Upper lobe of right lung (tissue), 1 donor: ENCODE measurements around the gene OTOA. TPM values are rescaled to one million over a fixed set of nuclear protein-coding genes. Genes with fewer than 3 reads are reported as not detected.
"Not testable (repeated sequence)": the region's sequence is repeated elsewhere in the genome, so short reads cannot be mapped to it uniquely, and the experiment has no call there.

ENCODE experiments used
- ATAC-seq: fragments of 200-7000 bp; cut with Tn5 transposase; one replicate; pipeline ENCODE4 v1.9.1; 2020; ENCODE audit warnings: mild to moderate bottlenecking, moderate library complexity
- DNase-seq: peaks from one replicate; pipeline ENCODE4 v3.0.0-alpha.2; 2020
- H3K27ac ChIP-seq: fragments of 200-600 bp; one replicate; pipeline ENCODE4 v1.8.0; 2022
- H3K27me3 ChIP-seq: fragments of 200-600 bp; one replicate; pipeline ENCODE4 v1.8.0; 2022; ENCODE audit warnings: mild to moderate bottlenecking
- H3K36me3 ChIP-seq: fragments of 200-600 bp; one replicate; pipeline ENCODE4 v1.8.0; 2022
- H3K4me1 ChIP-seq: fragments of 200-600 bp; one replicate; pipeline ENCODE4 v1.8.0; 2022
- H3K4me3 ChIP-seq: fragments of 200-600 bp; one replicate; pipeline ENCODE4 v1.8.0; 2022; ENCODE audit warnings: mild to moderate bottlenecking
- H3K9me3 ChIP-seq: fragments of 200-600 bp; one replicate; pipeline ENCODE4 v1.8.0; 2022
- intact Hi-C: fragments of 100-400 bp; cut with DNase I; formaldehyde crosslinking; loops from one replicate; pipeline ENCODE4 v1.11.0; 2022
- total RNA-seq: library from RNA; stranded (reverse); fragmentation: NEBNext Ultra II Directional; extraction: Animal tissue kit (Norgen Biotek cat#: 25700); gene quantifications from one replicate; pipeline ENCODE4 v1.2.1, GENCODE V29; 2021
- TF ChIP-seq, protein P1 (sequence below): fragments of 200-600 bp; IDR thresholded peaks from one replicate; pipeline ENCODE4 v1.8.0; 2022; ENCODE audit warnings: antibody characterized with exemption
- donor health status: DM: no; HTN: yes; CAD: no; lungs with severe emphysema.

The OTOA gene
- total RNA-seq, 1 donor from 2014 or later, result 0.90 TPM

DNA sequence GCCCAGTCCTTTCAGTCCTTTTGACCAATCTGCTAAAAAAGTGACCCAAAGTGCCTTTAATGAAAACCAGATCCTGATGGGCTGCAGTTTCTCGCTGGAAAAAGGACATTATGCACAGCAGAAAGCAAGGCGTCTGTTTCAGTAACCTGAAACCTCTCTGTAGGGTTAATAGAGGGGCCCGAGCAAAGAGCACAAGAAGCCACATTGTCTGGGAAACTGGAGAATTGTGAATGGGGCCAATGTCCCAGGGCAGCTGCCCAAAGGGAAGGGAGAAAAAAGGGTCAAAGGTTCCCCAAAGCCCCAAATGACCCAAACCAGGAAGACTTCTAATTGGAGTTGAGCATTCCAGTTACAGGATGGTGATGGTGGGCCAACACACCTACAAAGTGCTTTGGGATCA, 3.0 kb downstream of the OTOA start:
- peaks cover 17% of the 10 kb centered on the region for H3K27me3 ChIP-seq
- no peaks in the 10 kb centered on the region for H3K9me3 ChIP-seq
- H3K36me3 ChIP-seq, result no peaks in the 10 kb centered on the region
- no peak for ATAC-seq
- H3K4me1 ChIP-seq, result no peaks in the 10 kb centered on the region
- TF ChIP-seq, protein P1, sequence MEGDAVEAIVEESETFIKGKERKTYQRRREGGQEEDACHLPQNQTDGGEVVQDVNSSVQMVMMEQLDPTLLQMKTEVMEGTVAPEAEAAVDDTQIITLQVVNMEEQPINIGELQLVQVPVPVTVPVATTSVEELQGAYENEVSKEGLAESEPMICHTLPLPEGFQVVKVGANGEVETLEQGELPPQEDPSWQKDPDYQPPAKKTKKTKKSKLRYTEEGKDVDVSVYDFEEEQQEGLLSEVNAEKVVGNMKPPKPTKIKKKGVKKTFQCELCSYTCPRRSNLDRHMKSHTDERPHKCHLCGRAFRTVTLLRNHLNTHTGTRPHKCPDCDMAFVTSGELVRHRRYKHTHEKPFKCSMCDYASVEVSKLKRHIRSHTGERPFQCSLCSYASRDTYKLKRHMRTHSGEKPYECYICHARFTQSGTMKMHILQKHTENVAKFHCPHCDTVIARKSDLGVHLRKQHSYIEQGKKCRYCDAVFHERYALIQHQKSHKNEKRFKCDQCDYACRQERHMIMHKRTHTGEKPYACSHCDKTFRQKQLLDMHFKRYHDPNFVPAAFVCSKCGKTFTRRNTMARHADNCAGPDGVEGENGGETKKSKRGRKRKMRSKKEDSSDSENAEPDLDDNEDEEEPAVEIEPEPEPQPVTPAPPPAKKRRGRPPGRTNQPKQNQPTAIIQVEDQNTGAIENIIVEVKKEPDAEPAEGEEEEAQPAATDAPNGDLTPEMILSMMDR, result no peak
- no peak overlapping the region for H3K4me3 ChIP-seq
- intact Hi-C loops, result no loop called here
- no peak for DNase-seq
- no peak overlapping the region for H3K27ac ChIP-seq

DNA sequence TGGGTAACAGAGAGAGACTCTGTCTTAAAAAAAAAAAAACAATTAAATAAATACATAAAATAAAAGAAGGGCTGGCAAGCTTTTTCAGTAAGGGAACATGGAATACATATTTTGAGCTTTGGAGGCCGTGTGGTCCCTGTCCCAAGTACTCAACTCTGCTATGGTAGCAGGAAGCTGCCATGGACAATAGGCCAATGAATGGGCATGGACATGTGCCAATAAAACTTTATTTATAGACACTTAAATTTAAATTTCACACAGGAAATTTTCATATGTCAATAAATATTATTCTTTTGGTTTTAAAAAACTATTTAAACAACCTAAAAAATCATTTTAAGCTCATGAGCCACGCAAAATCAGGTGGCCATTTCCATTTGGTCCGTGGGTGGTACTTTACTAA, 3.8 kb downstream of the OTOA start:
- H3K4me1 ChIP-seq, result no peaks in the 10 kb centered on the region
- H3K9me3 ChIP-seq, result no peaks in the 10 kb centered on the region
- ATAC-seq (no peak), DNase-seq (no peak)
- no peak overlapping the region for H3K27ac ChIP-seq
- no peaks in the 10 kb centered on the region for H3K36me3 ChIP-seq
- intact Hi-C loops, result no loop called here
- peaks cover 17% of the 10 kb centered on the region for H3K27me3 ChIP-seq
- TF ChIP-seq, protein P1, result no peak
- H3K4me3 ChIP-seq, result no peak overlapping the region

DNA sequence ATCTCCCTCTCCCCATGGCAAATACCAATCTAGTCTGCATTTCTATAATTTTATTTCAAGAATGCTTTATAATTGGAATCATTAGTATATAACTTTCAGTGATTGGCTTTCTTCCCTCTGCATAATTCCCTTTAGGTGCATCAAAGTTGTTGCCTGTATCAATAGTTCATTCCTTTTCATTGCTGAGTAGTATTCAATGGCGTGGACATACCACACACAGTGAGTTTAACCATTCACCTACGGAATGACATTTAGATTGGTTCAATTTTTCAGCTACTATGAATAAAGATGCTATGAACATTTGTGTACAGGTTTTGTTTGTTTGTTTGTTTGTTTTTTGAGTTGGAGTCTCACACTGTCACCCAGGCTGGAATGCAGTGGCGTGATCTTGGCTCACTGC, 9.7 kb downstream of the OTOA start:
- Histone ChIP-seq H3K9me3 (peaks cover 5% of the 10 kb centered on the region), H3K4me1 (no peaks in the 10 kb centered on the region), H3K4me3 (no peak overlapping the region), H3K27ac (no peak overlapping the region), H3K27me3 (no peaks in the 10 kb centered on the region), H3K36me3 (no peaks in the 10 kb centered on the region)
- TF ChIP-seq, protein P1, result no peak
- ATAC-seq, result no peak
- no peak for DNase-seq
- intact Hi-C loops, result no loop called here

DNA sequence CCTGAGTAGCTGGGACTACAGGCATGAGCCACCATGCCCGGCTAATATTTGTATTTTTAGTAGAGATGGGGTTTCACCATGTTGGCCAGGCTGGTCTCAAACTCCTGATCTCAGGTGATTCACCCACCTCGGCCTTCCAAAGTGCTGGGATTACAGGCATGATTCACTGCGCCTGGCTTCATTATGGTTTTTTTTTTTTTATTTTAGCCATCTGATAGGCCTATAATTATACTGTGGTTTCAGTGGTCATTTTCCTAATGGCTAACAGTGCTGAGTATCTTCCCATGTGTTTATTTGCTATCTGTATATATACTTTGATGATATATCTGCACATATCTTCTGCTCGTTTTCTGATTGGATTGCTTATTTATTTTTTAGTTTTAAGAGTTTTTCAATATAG, 10.7 kb downstream of the OTOA start:
- H3K36me3 ChIP-seq, H3K4me3 ChIP-seq, H3K27ac ChIP-seq, intact Hi-C loops, DNase-seq, H3K9me3 ChIP-seq, H3K4me1 ChIP-seq, H3K27me3 ChIP-seq, ATAC-seq: not testable (repeated sequence)

DNA sequence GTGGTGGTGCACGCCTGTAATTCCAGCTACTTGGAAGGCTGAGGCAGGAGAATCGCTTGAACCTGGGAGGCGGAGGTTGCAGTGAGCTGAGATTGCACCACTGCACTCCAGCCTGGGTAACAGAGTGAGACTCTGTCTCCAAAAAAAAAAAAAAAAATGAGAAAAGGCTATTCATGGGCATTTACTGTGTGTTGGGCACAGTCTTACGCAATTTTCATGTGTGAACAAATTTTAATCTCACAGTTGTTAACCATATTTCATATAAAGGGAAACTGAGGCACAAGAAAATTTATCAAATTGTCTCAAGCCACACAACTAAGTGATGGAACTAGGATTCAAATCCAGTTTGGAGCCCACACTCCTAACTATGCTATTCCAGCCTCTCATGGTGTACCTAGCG, 16.9 kb downstream of the OTOA start:
- ATAC-seq, H3K4me1 ChIP-seq, H3K27me3 ChIP-seq, DNase-seq, H3K36me3 ChIP-seq, H3K9me3 ChIP-seq, H3K27ac ChIP-seq, H3K4me3 ChIP-seq, intact Hi-C loops: not testable (repeated sequence)

DNA sequence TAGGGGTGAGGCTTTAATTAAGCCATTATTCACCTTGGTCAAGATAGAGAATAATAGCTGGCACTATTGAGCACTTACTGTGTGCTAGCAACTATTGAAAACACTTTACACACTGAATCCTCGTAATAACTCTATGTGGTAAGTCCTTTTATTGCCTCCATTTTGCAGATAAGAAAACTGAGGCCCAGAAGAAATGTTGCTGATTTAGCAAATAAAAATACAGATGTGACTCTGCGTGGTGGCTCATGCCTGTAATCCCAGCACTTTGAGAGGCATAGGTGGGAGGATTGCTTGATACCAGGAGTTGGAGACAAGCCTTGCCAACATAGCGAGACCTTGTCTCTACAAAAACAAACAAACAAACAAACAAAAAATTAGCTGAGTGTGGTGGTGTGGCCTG, 19.4 kb downstream of the OTOA start:
- intact Hi-C loops, result no loop called here
- Histone ChIP-seq H3K9me3 (no peaks in the 10 kb centered on the region), H3K27me3 (no peaks in the 10 kb centered on the region), H3K4me3 (no peak overlapping the region), H3K27ac (no peak overlapping the region), H3K36me3 (no peaks in the 10 kb centered on the region), H3K4me1 (no peaks in the 10 kb centered on the region)
- no peak for ATAC-seq
- TF ChIP-seq, protein P1, result no peak
- no peak for DNase-seq

DNA sequence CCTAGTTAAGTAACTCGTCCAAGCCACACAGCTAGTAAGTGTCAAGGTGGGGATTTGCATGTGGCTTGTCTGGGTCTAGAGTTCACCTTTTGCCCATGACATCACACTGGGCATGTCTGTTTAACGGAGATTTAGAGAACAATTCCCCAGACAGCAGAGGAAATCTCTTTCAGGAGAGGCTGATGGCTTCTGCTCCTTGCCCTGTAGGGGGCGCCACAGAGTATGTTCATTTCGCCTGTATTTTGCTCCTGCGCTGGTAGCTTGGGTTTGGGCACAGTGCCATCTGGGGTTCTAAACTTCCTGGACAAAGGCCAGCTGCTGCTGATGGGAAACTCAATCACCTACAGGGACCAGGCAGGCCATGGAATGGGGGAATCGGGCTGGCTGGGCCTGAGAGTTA, 20.4 kb downstream of the OTOA start:
- intact Hi-C loops, result no loop called here
- DNase-seq (no peak), ATAC-seq (peak; percentile 49)
- no peaks in the 10 kb centered on the region for H3K36me3 ChIP-seq
- H3K27me3 ChIP-seq, result no peaks in the 10 kb centered on the region
- TF ChIP-seq, protein P1, result peak; percentile 45
- no peaks in the 10 kb centered on the region for H3K9me3 ChIP-seq
- no peak overlapping the region for H3K27ac ChIP-seq
- H3K4me1 ChIP-seq, result no peaks in the 10 kb centered on the region
- H3K4me3 ChIP-seq, result no peak overlapping the region
